Right atrium auricular region (tissue), 2 donors: Measurements from ENCODE around the gene KCNQ1. TPM values are rescaled to one million over a fixed set of nuclear protein-coding genes. Genes with fewer than 3 reads are reported as not detected.

Experiments
- DNase-seq: peaks from one replicate; pipeline ENCODE4 v3.0.0-alpha.2; 2019; ENCODE audit warnings: low spot score
- H3K27ac ChIP-seq, 2 donors: fragments of 200-600 bp; sonication (generic); 1 replicate in 1 of 2; 2 replicates in 1 of 2; pipeline ENCODE4 v1.5.1; 2016 to 2019
- H3K27me3 ChIP-seq, 2 donors: fragments of 200-600 bp; sonication (generic); one replicate each; pipeline versions ENCODE4 v1.5.1 to v1.6.0; 2017 to 2019
- H3K36me3 ChIP-seq: fragments of 200-600 bp; sonication (generic); one replicate; pipeline ENCODE4 v1.5.1; 2016
- H3K4me1 ChIP-seq, 2 donors: fragments of 200-600 bp; sonication (generic); one replicate each; pipeline versions ENCODE4 v1.5.1 to v1.6.0; 2017 to 2019
- H3K4me3 ChIP-seq, 2 donors: fragments of 200-600 bp; sonication (generic); 1 replicate in 1 of 2; 2 replicates in 1 of 2; pipeline ENCODE4 v1.5.1; 2017 to 2019; ENCODE audit warnings: mild to moderate bottlenecking in 1 of 2, moderate library complexity in 1 of 2
- H3K9me3 ChIP-seq, 2 donors: fragments of 200-600 bp; sonication (generic); one replicate each; pipeline ENCODE4 v1.5.1; 2019
- CTCF ChIP-seq, 2 donors: fragments of 200-600 bp; sonication (generic); IDR thresholded peaks; one replicate each; pipeline ENCODE4 v1.5.1; 2019; ENCODE audit warnings: antibody characterized with exemption in 2 of 2
- total RNA-seq, 2 donors: library from RNA; depleted of rRNA; stranded (reverse); fragments of >200 nt; gene quantifications; one replicate each; pipeline ENCODE4 v1.1.0, GENCODE V29; 2016

Gene KCNQ1
- total RNA-seq, 2 donors from 2014 or later: 12.7 to 25.1 TPM

GRCh38 chr11:2679011-2679676 lies 234.3 kb downstream of the KCNQ1 start:
- TF ChIP-seq CTCF (IDR thresholded peaks at IDR 0.05): no peak
- Histone ChIP-seq H3K27me3 (no peaks in the 10 kb centered on the region), H3K27ac (no peak overlapping the region), H3K9me3 (no peaks in the 10 kb centered on the region), H3K4me1 (peaks cover 0 to 12% of the 10 kb centered on the region in 2 donors), H3K4me3 (no peak overlapping the region), H3K36me3 (no peaks in the 10 kb centered on the region)
- DNase-seq: no peak

- H3K27ac ChIP-seq: no peak overlapping the region
- H3K4me1 ChIP-seq: no peaks in the 10 kb centered on the region
- no peak for DNase-seq
- no peaks in the 10 kb centered on the region for H3K9me3 ChIP-seq
- H3K27me3 ChIP-seq: no peaks in the 10 kb centered on the region
- TF ChIP-seq CTCF (IDR thresholded peaks at IDR 0.05): no peak
- no peak overlapping the region for H3K4me3 ChIP-seq
- no peaks in the 10 kb centered on the region for H3K36me3 ChIP-seq
Observed at GRCh38 chr11:2681408-2682145, 236.8 kb downstream of the KCNQ1 start.

- TF ChIP-seq CTCF (IDR thresholded peaks at IDR 0.05): no peak
- H3K36me3 ChIP-seq: no peaks in the 10 kb centered on the region
- H3K4me3 ChIP-seq: no peak overlapping the region
- no peaks in the 10 kb centered on the region for H3K27me3 ChIP-seq
- DNase-seq: no peak
- H3K27ac ChIP-seq: no peak overlapping the region
- no peaks in the 10 kb centered on the region for H3K9me3 ChIP-seq
- H3K4me1 ChIP-seq: peaks cover 0 to 14% of the 10 kb centered on the region in 2 donors
Observed at GRCh38 chr11:2683806-2684205, 239.0 kb downstream of the KCNQ1 start.

- H3K4me1 ChIP-seq: peaks cover 0 to 22% of the 10 kb centered on the region in 2 donors
- H3K36me3 ChIP-seq: no peaks in the 10 kb centered on the region
- H3K9me3 ChIP-seq: no peaks in the 10 kb centered on the region
- H3K4me3 ChIP-seq: no peak overlapping the region
- no peaks in the 10 kb centered on the region for H3K27me3 ChIP-seq
- DNase-seq: no peak
- no peak for TF ChIP-seq CTCF (IDR thresholded peaks at IDR 0.05)
- no peak overlapping the region for H3K27ac ChIP-seq
Observed at GRCh38 chr11:2684581-2684980, 239.8 kb downstream of the KCNQ1 start.

GRCh38 chr11:2685051-2685450 lies 240.2 kb downstream of the KCNQ1 start:
- H3K4me3 ChIP-seq: no peak overlapping the region
- DNase-seq: no peak
- H3K27me3 ChIP-seq: no peaks in the 10 kb centered on the region
- no peak overlapping the region for H3K27ac ChIP-seq
- no peak for TF ChIP-seq CTCF (IDR thresholded peaks at IDR 0.05)
- peaks cover 0 to 27% of the 10 kb centered on the region in 2 donors for H3K4me1 ChIP-seq
- H3K36me3 ChIP-seq: no peaks in the 10 kb centered on the region
- no peaks in the 10 kb centered on the region for H3K9me3 ChIP-seq
